ENCODE measurements around the gene NSMCE1. TPM values are rescaled to one million over a fixed set of nuclear protein-coding genes. Genes with fewer than 3 reads are reported as not detected.

The NSMCE1 gene
- total RNA-seq, 4 donors from 2014 or later: 22.4 to 92.4 (median 29.5) TPM

DNA sequence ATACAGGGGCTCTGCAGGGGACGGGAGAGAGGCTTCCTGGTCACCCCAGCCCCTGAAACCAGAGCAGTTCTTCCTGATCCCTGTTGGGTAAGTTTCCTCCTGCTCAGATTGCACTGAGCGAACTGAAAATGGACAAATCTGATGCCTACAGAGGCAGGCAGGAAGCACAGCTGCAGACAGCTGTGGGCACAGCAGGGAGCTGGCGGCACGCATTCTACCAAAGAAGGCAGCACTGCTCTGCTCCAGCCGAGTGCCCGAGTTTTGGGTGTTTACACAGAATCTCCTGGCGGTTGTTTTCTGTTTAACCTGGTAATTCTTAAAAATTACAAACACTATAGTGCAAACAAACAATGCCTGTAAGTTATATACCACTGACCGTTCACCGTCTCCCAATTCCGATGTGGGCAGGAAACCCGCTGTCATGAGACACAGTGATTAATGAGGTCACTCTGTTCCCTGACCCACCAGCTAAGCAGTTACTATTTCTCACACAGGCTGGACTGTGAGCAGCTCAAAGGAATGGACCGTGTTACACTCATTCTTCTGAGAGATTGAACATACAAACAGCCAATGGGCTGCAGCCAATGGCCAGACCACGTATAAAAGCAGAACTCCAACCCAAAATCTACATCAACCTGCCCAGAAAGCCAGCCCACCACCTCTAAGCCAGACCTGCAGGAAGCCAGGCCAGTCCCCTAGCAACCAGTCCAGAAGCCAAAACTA, 25.5 kb downstream of the NSMCE1 start:
- WGBS, 2 donors: 49 to 50% methylated on average over 12 of the region's 13 CpGs
- H3K9me3 ChIP-seq: no peaks in the 10 kb centered on the region
- no peak for DNase-seq
- intact Hi-C loops (cut with DNase I): no loop called here
- H3K27me3 ChIP-seq: no peaks in the 10 kb centered on the region
- peak overlapping the region; percentile 35 to 83 (median 81) for H3K27ac ChIP-seq
- TF ChIP-seq CTCF (IDR thresholded peaks at IDR 0.05): no peak
- peak in 1 of 4 donors; percentile 9 for TF ChIP-seq POLR2A (IDR thresholded peaks at IDR 0.05)
- H3K4me3 ChIP-seq: peak overlapping the region in 3 of 4 donors; percentile 7 to 49 (median 21)
- peaks cover 26 to 81% (median 59%) of the 10 kb centered on the region in 3 donors for H3K4me1 ChIP-seq
- H3K36me3 ChIP-seq: no peaks in the 10 kb centered on the region

- H3K27me3 ChIP-seq: no peaks in the 10 kb centered on the region
- no peak for DNase-seq
- H3K4me3 ChIP-seq: peak overlapping the region in 1 of 4 donors; percentile 49
- TF ChIP-seq POLR2A (IDR thresholded peaks at IDR 0.05) (no peak), CTCF (IDR thresholded peaks at IDR 0.05) (no peak)
- intact Hi-C loops (cut with DNase I): no loop called here
- no peaks in the 10 kb centered on the region for H3K9me3 ChIP-seq
- peak overlapping the region; percentile 35 to 83 (median 81) for H3K27ac ChIP-seq
- peaks cover 32 to 87% (median 64%) of the 10 kb centered on the region in 3 donors for H3K4me1 ChIP-seq
- no peaks in the 10 kb centered on the region for H3K36me3 ChIP-seq
- WGBS, 2 donors: 40 to 80% methylated on average over 1 to 2 of the region's 2 CpGs
Observed at GRCh38 chr16:27242398-27242797, 26.2 kb downstream of the NSMCE1 start.

DNA sequence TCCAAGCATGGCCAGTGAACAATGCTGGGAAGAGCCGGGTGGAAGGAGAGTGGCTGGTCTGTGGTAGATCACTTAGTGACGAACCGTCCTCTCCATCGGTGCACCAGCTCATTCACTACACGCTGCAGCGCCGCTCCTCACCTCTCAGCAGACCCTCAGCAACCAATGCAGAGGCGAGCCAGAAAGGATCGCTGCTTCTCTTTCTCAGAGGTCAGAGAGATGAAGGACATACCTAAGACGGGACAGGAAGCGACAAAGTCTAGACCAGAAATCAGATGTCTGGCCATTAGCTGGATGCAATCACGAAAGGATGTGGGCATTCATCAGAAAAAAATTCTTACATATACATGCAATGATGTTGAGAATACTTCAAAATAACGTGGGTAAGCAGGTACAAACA, 26.9 kb downstream of the NSMCE1 start:
- Histone ChIP-seq H3K36me3 (no peaks in the 10 kb centered on the region), H3K27ac (peak overlapping the region; percentile 17 to 83 (median 81)), H3K27me3 (no peaks in the 10 kb centered on the region), H3K9me3 (no peaks in the 10 kb centered on the region), H3K4me3 (no peak overlapping the region), H3K4me1 (peaks cover 38 to 90% (median 71%) of the 10 kb centered on the region in 3 donors)
- intact Hi-C loops (cut with DNase I): no loop called here
- 59 to 80% methylated on average over 13 of the region's 13 CpGs for WGBS, 2 donors
- no peak for DNase-seq
- TF ChIP-seq CTCF (IDR thresholded peaks at IDR 0.05): no peak
- no peak for TF ChIP-seq POLR2A (IDR thresholded peaks at IDR 0.05)

GRCh38 chr16:27240948-27241531, 27.5 kb downstream of the NSMCE1 start:
- Histone ChIP-seq H3K27ac (peak overlapping the region; percentile 17 to 83 (median 81)), H3K27me3 (no peaks in the 10 kb centered on the region), H3K4me3 (no peak overlapping the region), H3K4me1 (peaks cover 38 to 90% (median 71%) of the 10 kb centered on the region in 3 donors), H3K9me3 (no peaks in the 10 kb centered on the region), H3K36me3 (no peaks in the 10 kb centered on the region)
- intact Hi-C loops (cut with DNase I): no loop called here
- TF ChIP-seq CTCF (IDR thresholded peaks at IDR 0.05) (no peak), POLR2A (IDR thresholded peaks at IDR 0.05) (no peak)
- no peak for DNase-seq
- WGBS, 2 donors: 79 to 83% methylated on average over 6 of the region's 6 CpGs

Measured in esophagus squamous epithelium (tissue), 5 donors.